ENCODE data around the gene MGLL. TPM values are rescaled to one million over a fixed set of nuclear protein-coding genes. Genes with fewer than 3 reads are reported as not detected.

Gene MGLL
- total RNA-seq, 1 experiment from 2014 or later, result 2.1 TPM

- intact Hi-C loops (cut with micrococcal nuclease; ENCODE audit: unreplicated experiment), result no loop called here
- DNase-seq (ENCODE audit: low read depth, low spot score), result no peak
- ChIA-PET CTCF (no interaction called here), POLR2A (no interaction called here)
- Histone ChIP-seq H3K4me3 (ENCODE audit: low read depth in 2 of 2, low read length in 2 of 2) (no peak overlapping the region), H3K9me3 (ENCODE audit: control insufficient read depth, insufficient read depth, low read depth, low read length) (no peaks in the 10 kb centered on the region), H3K36me3 (ENCODE audit: control insufficient read depth, insufficient read depth, low read length) (no peaks in the 10 kb centered on the region), H3K4me1 (ENCODE audit: control insufficient read depth, insufficient read depth, low read length) (no peaks in the 10 kb centered on the region), H3K27me3 (ENCODE audit: control insufficient read depth, insufficient read depth, low read length) (peaks cover 3% of the 10 kb centered on the region; the same call in 1 of the 2 replicates), H3K27ac (ENCODE audit: low read length) (no peak overlapping the region)
- ATAC-seq, result no peak
- in situ Hi-C loops (cut with HindIII; ENCODE audit: low pct_unique_long_range_greater_than_20kb, low sequenced_read_pairs), result no loop called here
- BruUV-seq (replicated peaks), result no TSS peak
- TF ChIP-seq REST (IDR thresholded peaks at IDR 0.05; ENCODE audit: insufficient read depth in 1 of 2, low read depth in 2 of 2, low read length in 1 of 2) (no peak), POLR2AphosphoS5 (IDR thresholded peaks at IDR 0.05; ENCODE audit: low read depth, low read length) (no peak), TCF7L2 (IDR thresholded peaks at IDR 0.05; ENCODE audit: low read depth, low read length) (no peak), CTCF (IDR thresholded peaks at IDR 0.05) (no peak), SIN3A (IDR thresholded peaks at IDR 0.05; ENCODE audit: borderline replicate concordance, insufficient read depth, low read depth, low read length) (no peak)
These were observed 73.0 kb downstream of the MGLL start for GRCh38 chr3:127749361-127749760.

GRCh38 chr3:127748754-127749327 lies 73.5 kb downstream of the MGLL start:
- H3K27ac ChIP-seq (ENCODE audit: low read length), result no peak overlapping the region
- peaks cover 4% of the 10 kb centered on the region; the same call in 1 of the 2 replicates for H3K27me3 ChIP-seq (ENCODE audit: control insufficient read depth, insufficient read depth, low read length)
- intact Hi-C loops (cut with micrococcal nuclease; ENCODE audit: unreplicated experiment) (no loop called here), in situ Hi-C loops (cut with HindIII; ENCODE audit: low pct_unique_long_range_greater_than_20kb, low sequenced_read_pairs) (no loop called here)
- H3K9me3 ChIP-seq (ENCODE audit: control insufficient read depth, insufficient read depth, low read depth, low read length), result no peaks in the 10 kb centered on the region
- ChIA-PET CTCF (no interaction called here), POLR2A (no interaction called here)
- no peak overlapping the region for H3K4me3 ChIP-seq (ENCODE audit: low read depth in 2 of 2, low read length in 2 of 2)
- ATAC-seq (no peak), DNase-seq (ENCODE audit: low read depth, low spot score) (no peak)
- no peaks in the 10 kb centered on the region for H3K4me1 ChIP-seq (ENCODE audit: control insufficient read depth, insufficient read depth, low read length)
- H3K36me3 ChIP-seq (ENCODE audit: control insufficient read depth, insufficient read depth, low read length), result no peaks in the 10 kb centered on the region
- no peak for TF ChIP-seq TCF7L2 (IDR thresholded peaks at IDR 0.05; ENCODE audit: low read depth, low read length)
- TF ChIP-seq REST (IDR thresholded peaks at IDR 0.05; ENCODE audit: insufficient read depth in 1 of 2, low read depth in 2 of 2, low read length in 1 of 2), result no peak
- no peak for TF ChIP-seq CTCF (IDR thresholded peaks at IDR 0.05)
- no peak for TF ChIP-seq POLR2AphosphoS5 (IDR thresholded peaks at IDR 0.05; ENCODE audit: low read depth, low read length)
- TF ChIP-seq SIN3A (IDR thresholded peaks at IDR 0.05; ENCODE audit: borderline replicate concordance, insufficient read depth, low read depth, low read length), result no peak
- BruUV-seq (replicated peaks), result no TSS peak
